CD4-positive, CD25-positive, alpha-beta regulatory T cell (primary cell): ENCODE results near the gene HIRA. TPM values are rescaled to one million over a fixed set of nuclear protein-coding genes. Genes with fewer than 3 reads are reported as not detected.

Source experiments
- ATAC-seq, 2 donors: fragments of 150-1000 bp; cut with Tn5 transposase; one replicate each; pipeline ENCODE4 v1.10.0; 2021; ENCODE audit warnings: low read depth in 2 of 2, moderate number of reproducible peaks in 2 of 2, moderate library complexity in 1 of 2
- DNase-seq, 3 donors: peaks; one replicate each; pipeline versions ENCODE4 v3.0.0 to v3.0.0-alpha.2; 2012 to 2022; ENCODE audit warnings: mixed read lengths in 1 of 3
- H3K27ac ChIP-seq: one replicate; pipeline ENCODE4 v1.7.0; 2013; ENCODE audit warnings: mild to moderate bottlenecking, low read length; ENCODE audit not compliant: insufficient read depth, poor library complexity, severe bottlenecking
- H3K27me3 ChIP-seq: one replicate; pipeline ENCODE4 v1.7.0; 2013; ENCODE audit warnings: low read length; ENCODE audit not compliant: control insufficient read depth, insufficient read depth
- H3K36me3 ChIP-seq: one replicate; pipeline ENCODE4 v1.7.0; 2013; ENCODE audit warnings: mild to moderate bottlenecking, low read length, moderate library complexity; ENCODE audit not compliant: control insufficient read depth, insufficient read depth
- H3K4me1 ChIP-seq: 2 replicates; pipeline ENCODE4 v1.7.0; 2013; ENCODE audit warnings: mild to moderate bottlenecking, low read length; ENCODE audit not compliant: insufficient read depth, control insufficient read depth, poor library complexity, severe bottlenecking
- H3K4me3 ChIP-seq: one replicate; pipeline ENCODE4 v1.7.0; 2013; ENCODE audit warnings: low read depth, mild to moderate bottlenecking, low read length, moderate library complexity
- H3K9me3 ChIP-seq, 2 experiments: 1 replicate in 1 of 2; 2 replicates in 1 of 2; pipeline ENCODE4 v1.7.0; 2013; ENCODE audit warnings: low read length in 2 of 2, mild to moderate bottlenecking in 1 of 2, moderate library complexity in 1 of 2; ENCODE audit not compliant: control insufficient read depth in 2 of 2
- H3K27ac Mint-ChIP-seq, 3 donors: one replicate each; pipeline ENCODE4 v1.8.0; 2020 to 2022; ENCODE audit warnings: mild to moderate bottlenecking in 3 of 3, mixed read lengths in 3 of 3, moderate library complexity in 2 of 3
- H3K27me3 Mint-ChIP-seq: one replicate; pipeline ENCODE4 v1.8.0; 2022; ENCODE audit warnings: mild to moderate bottlenecking, mixed read lengths
- H3K36me3 Mint-ChIP-seq: one replicate; pipeline ENCODE4 v1.8.0; 2020; ENCODE audit warnings: mixed read lengths
- H3K4me1 Mint-ChIP-seq, 4 donors: one replicate each; pipeline ENCODE4 v1.8.0; 2020 to 2022; ENCODE audit warnings: mixed read lengths in 4 of 4, mild to moderate bottlenecking in 1 of 4
- H3K4me3 Mint-ChIP-seq, 4 donors: one replicate each; pipeline ENCODE4 v1.8.0; 2020 to 2022; ENCODE audit warnings: mild to moderate bottlenecking in 4 of 4, mixed read lengths in 4 of 4, moderate library complexity in 3 of 4
- H3K9me3 Mint-ChIP-seq, 7 donors: one replicate each; pipeline ENCODE4 v1.8.0; 2020 to 2022; ENCODE audit warnings: mixed read lengths in 7 of 7, mild to moderate bottlenecking in 3 of 7, moderate library complexity in 2 of 7
- polyA plus RNA-seq, 4 donors: library from polyadenylated mRNA; unstranded; fragments of 300-500 nt; fragmentation: Illumina TruSeq; gene quantifications; one replicate each; pipeline ENCODE4 v1.2.3, GENCODE V29; 2021
- total RNA-seq: library from RNA; stranded (reverse); gene quantifications from one replicate; pipeline ENCODE4 v1.2.3, GENCODE V29; 2022

Gene HIRA
- total and polyA plus RNA-seq, 5 donors from 2014 or later = 1.4 to 30.2 (median 3.0) TPM

DNA sequence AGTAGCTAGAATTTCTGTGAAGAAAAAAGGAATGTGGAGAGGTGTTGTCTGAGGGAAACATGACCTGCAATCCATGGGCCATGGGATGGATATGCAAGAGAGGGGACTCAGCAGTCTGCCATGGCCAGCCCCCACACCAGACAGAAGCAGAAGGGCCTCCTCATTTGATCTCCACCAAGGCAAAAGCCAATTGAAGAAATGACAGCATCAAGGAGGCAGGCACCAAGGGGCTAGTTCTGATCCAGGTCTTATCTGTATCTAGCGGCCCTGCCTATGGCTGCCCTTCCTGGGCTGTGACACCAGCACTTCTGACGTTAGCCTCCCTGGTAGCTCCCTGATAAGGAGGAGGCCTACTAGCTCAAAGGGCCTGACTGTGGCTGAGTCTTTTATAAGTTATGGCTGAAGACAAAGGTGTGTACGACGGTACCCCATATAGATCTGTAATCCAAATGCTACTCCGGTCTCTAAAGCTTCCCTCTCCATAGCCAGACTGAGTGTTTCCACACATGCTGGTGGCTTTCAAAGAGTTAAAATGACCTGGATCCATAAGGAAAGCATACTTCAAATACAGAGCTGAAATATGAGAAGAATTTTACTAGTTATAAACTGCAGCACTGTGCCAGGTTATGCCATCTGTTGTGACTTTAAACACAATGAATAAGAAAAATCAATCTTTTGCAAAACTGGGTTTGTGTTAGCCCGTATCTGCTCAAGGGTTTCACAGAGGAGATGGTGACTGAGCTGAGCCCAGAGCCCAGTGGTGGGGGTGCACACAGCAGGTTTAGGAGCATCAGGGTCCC lies 34.4 kb downstream of the HIRA start:
- peaks cover 0 to 7% (median 0%) of the 10 kb centered on the region in 4 donors for H3K4me1 Mint-ChIP-seq
- no peak for ATAC-seq
- no peak for DNase-seq
- no peaks in the 10 kb centered on the region for H3K4me1 ChIP-seq
- H3K9me3 Mint-ChIP-seq = no peaks in the 10 kb centered on the region
- H3K36me3 Mint-ChIP-seq = peaks cover 47% of the 10 kb centered on the region
- peaks cover 79% of the 10 kb centered on the region for H3K36me3 ChIP-seq
- no peak overlapping the region for H3K4me3 Mint-ChIP-seq
- H3K27ac ChIP-seq = no peak overlapping the region
- H3K27ac Mint-ChIP-seq = no peak overlapping the region
- H3K27me3 ChIP-seq = no peaks in the 10 kb centered on the region
- H3K4me3 ChIP-seq = no peak overlapping the region
- no peaks in the 10 kb centered on the region for H3K27me3 Mint-ChIP-seq
- no peaks in the 10 kb centered on the region for H3K9me3 ChIP-seq

DNA sequence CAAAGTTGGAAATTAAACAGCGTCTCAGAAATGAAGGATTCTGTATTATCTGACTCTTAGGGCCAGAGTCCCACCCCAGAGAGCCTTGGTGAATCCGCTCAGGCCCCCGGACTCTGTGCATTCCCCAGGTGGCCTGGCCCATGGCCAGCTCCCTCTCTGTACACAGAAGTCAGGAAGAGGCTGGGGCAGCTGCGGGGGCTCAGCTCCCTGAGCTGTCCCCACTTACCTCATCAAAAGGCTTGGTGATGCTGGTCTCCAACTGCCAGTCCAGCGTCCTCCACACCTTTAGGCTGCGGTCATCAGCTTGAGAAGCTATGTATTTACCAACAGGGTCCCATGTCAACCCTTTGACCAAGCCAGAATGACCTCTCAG lies 35.0 kb downstream of the HIRA start:
- no peaks in the 10 kb centered on the region for H3K27me3 ChIP-seq
- no peaks in the 10 kb centered on the region for H3K9me3 Mint-ChIP-seq
- H3K4me3 Mint-ChIP-seq = no peak overlapping the region
- H3K36me3 ChIP-seq = peaks cover 82% of the 10 kb centered on the region
- ATAC-seq (no peak), DNase-seq (no peak)
- no peaks in the 10 kb centered on the region for H3K4me1 ChIP-seq
- no peaks in the 10 kb centered on the region for H3K27me3 Mint-ChIP-seq
- H3K36me3 Mint-ChIP-seq = peaks cover 42% of the 10 kb centered on the region
- H3K4me1 Mint-ChIP-seq = peaks cover 0 to 7% (median 0%) of the 10 kb centered on the region in 4 donors
- H3K4me3 ChIP-seq = no peak overlapping the region
- H3K9me3 ChIP-seq = no peaks in the 10 kb centered on the region
- no peak overlapping the region for H3K27ac Mint-ChIP-seq
- no peak overlapping the region for H3K27ac ChIP-seq

DNA sequence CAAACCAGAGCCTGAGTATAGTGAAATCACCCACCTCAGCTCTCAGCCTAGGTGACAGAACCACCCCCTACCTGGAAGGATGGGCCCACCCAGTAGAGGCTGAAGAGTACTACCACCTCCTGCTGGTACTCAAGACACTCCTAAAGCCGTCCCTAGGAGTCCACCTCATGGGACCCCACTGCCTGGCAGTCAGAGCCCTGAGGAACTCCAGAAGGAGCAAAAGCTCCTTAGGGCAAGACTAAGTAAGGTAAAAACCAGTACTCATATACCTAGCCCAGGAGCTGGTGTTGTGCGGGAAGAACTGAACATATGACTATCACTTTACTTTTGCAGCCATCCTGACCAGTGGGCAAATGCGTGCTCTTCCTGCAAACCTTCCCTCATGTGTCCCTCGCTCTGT lies 36.3 kb downstream of the HIRA start:
- H3K27me3 Mint-ChIP-seq = no peaks in the 10 kb centered on the region
- H3K27me3 ChIP-seq = no peaks in the 10 kb centered on the region
- no peak overlapping the region for H3K4me3 Mint-ChIP-seq
- no peaks in the 10 kb centered on the region for H3K9me3 Mint-ChIP-seq
- H3K36me3 Mint-ChIP-seq = peaks cover 35% of the 10 kb centered on the region
- no peaks in the 10 kb centered on the region for H3K9me3 ChIP-seq
- no peak overlapping the region for H3K27ac Mint-ChIP-seq
- H3K36me3 ChIP-seq = peaks cover 85% of the 10 kb centered on the region
- ATAC-seq = no peak
- no peaks in the 10 kb centered on the region for H3K4me1 ChIP-seq
- H3K4me1 Mint-ChIP-seq = no peaks in the 10 kb centered on the region
- no peak overlapping the region for H3K4me3 ChIP-seq
- no peak for DNase-seq
- no peak overlapping the region for H3K27ac ChIP-seq

DNA sequence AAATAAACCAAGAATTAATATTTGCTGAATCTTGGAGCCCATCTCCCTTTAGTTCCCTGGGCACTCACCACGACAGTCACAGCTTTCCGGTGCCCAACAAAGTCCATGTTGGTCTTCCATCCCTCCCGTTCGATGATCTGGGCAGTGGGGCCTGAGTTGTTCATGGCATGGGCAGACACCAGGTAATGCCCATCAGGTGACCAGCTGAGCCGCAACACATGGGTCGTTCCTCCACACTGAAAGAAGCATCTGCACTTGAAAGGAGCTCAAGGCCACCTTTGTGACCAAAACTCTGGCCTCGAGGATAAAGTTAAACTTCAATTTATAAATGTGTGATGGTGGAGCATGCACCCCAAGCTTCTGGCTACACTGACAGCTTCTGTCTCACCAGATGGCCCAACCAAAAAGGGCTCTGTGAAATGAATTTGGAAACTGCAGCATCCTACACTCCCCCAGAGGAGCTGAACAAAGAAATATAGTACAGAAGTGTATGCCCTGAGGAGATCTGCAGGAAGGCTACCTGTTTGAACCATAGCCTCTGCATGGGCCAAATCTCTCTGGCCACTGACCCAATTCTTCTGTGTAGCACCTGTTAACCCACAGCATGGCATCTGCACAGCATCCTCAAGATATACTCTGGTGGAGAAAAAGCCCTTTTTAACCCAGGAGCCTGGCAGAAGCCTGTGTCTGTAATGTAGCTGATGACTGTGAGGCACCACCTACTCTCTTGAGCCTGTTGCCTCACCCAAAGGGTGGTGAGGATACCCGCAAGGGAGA lies 37.1 kb downstream of the HIRA start:
- Mint-ChIP-seq H3K4me1 (no peaks in the 10 kb centered on the region), H3K27me3 (no peaks in the 10 kb centered on the region), H3K4me3 (no peak overlapping the region), H3K27ac (no peak overlapping the region), H3K9me3 (no peaks in the 10 kb centered on the region), H3K36me3 (peaks cover 31% of the 10 kb centered on the region)
- no peaks in the 10 kb centered on the region for H3K9me3 ChIP-seq
- peaks cover 88% of the 10 kb centered on the region for H3K36me3 ChIP-seq
- ATAC-seq (no peak), DNase-seq (no peak)
- no peaks in the 10 kb centered on the region for H3K4me1 ChIP-seq
- H3K27ac ChIP-seq = no peak overlapping the region
- no peak overlapping the region for H3K4me3 ChIP-seq
- no peaks in the 10 kb centered on the region for H3K27me3 ChIP-seq

DNA sequence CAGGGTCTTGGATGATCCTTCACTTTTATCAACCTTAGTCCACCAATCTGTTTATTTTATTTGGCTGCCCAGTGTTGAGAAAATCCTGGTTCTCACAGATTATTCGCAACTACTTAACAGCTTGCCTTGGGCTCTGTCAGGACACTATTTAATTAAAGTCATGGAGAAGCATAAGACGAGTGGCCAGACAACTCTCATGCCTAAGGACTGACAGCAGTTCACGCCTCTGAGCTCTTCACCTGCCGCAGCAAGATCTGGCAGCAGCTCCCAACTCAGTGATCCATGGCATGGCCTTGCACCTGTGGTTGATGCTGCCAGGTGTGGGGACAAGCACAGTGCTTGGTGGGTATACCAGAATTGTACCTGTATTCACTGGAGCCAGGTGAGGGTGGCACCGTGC lies 37.8 kb downstream of the HIRA start:
- H3K36me3 ChIP-seq = peaks cover 89% of the 10 kb centered on the region
- DNase-seq = no peak
- H3K36me3 Mint-ChIP-seq = peaks cover 31% of the 10 kb centered on the region

DNA sequence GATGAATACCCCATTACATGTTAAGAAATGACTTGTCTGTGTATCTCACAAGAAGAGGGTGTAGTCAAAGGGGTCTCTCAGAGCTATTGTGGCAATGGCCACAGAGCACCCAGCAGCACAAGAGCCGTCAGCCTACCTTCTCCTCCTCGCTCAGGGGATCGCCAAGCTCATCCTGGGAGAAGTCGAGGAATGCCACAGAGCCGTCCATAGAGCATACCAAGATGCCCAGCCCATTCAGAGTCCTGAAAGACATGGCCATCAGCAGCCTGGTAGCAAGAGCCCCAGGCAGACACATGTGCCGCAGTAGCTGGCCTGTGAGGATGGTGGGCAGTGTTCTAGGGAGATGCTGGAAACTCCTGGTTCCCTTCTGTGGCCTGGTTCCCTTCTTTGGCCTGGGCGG lies 44.0 kb downstream of the HIRA start:
- peaks cover 28% of the 10 kb centered on the region for H3K36me3 Mint-ChIP-seq
- H3K9me3 Mint-ChIP-seq = no peaks in the 10 kb centered on the region
- ATAC-seq (no peak), DNase-seq (no peak)
- no peak overlapping the region for H3K4me3 Mint-ChIP-seq
- Histone ChIP-seq H3K27me3 (no peaks in the 10 kb centered on the region), H3K9me3 (no peaks in the 10 kb centered on the region), H3K36me3 (peaks cover 88% of the 10 kb centered on the region), H3K4me3 (no peak overlapping the region), H3K4me1 (no peaks in the 10 kb centered on the region), H3K27ac (no peak overlapping the region)
- no peaks in the 10 kb centered on the region for H3K27me3 Mint-ChIP-seq
- peaks cover 0 to 2% (median 0%) of the 10 kb centered on the region in 4 donors for H3K4me1 Mint-ChIP-seq
- peak overlapping the region in 1 of 3 donors; percentile 82 for H3K27ac Mint-ChIP-seq

More for the DNA sequence above, 37.8 kb downstream of the HIRA start:
- no peak for ATAC-seq
- Histone ChIP-seq H3K9me3 (no peaks in the 10 kb centered on the region), H3K27ac (no peak overlapping the region), H3K4me3 (no peak overlapping the region), H3K27me3 (no peaks in the 10 kb centered on the region), H3K4me1 (no peaks in the 10 kb centered on the region)
- Mint-ChIP-seq H3K27ac (no peak overlapping the region), H3K9me3 (no peaks in the 10 kb centered on the region), H3K4me3 (no peak overlapping the region), H3K4me1 (no peaks in the 10 kb centered on the region), H3K27me3 (no peaks in the 10 kb centered on the region)

DNA sequence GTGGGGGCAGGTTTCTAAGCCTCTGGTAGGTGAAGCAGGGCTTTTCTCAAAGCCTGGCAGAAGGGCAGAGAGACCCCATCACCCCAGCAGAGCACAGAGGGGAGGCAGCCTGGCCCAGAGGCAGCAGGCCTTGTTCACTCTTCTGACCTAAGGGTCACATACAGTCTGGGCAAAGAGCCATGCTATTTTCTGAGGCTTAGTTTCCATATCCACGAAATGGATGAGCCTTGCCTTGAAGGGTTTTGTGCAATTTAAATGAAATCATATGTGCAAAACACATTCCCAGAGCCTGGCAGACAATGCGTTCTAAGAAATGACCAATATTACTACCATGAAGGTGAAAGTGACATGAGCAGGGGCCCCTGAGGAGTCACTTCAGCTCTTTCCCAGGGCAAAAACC lies 44.5 kb downstream of the HIRA start:
- Mint-ChIP-seq H3K27ac (no peak overlapping the region), H3K4me1 (peaks cover 0 to 2% (median 0%) of the 10 kb centered on the region in 4 donors)

More for the DNA sequence above, 44.5 kb downstream of the HIRA start:
- Histone ChIP-seq H3K27me3 (no peaks in the 10 kb centered on the region), H3K4me1 (no peaks in the 10 kb centered on the region), H3K4me3 (no peak overlapping the region), H3K9me3 (no peaks in the 10 kb centered on the region), H3K27ac (no peak overlapping the region), H3K36me3 (peaks cover 88% of the 10 kb centered on the region)
- DNase-seq (no peak), ATAC-seq (no peak)
- Mint-ChIP-seq H3K27me3 (no peaks in the 10 kb centered on the region), H3K4me3 (no peak overlapping the region), H3K9me3 (no peaks in the 10 kb centered on the region), H3K36me3 (peaks cover 33% of the 10 kb centered on the region)
